Bronchial epithelial cell (primary cell): ENCODE data around the gene RHAG. TPM values are rescaled to one million over a fixed set of nuclear protein-coding genes. Genes with fewer than 3 reads are reported as not detected.
"Not testable (repeated sequence)": the region's sequence is repeated elsewhere in the genome, so short reads cannot be mapped to it uniquely, and the experiment has no call there.

Source experiments
- DNase-seq: peaks from one replicate; pipeline ENCODE4 v3.0.0-alpha.2; 2010; ENCODE audit warnings: low read depth
- FAIRE-seq: peaks from 2 replicates; lab custom pipeline; 2011; peaks lifted over from hg19 to GRCh38; lab: Jason Lieb, UNC
- H3K27me3 ChIP-seq: 2 replicates; pipeline ENCODE4 v1.5.1; 2011; ENCODE audit warnings: low read length; ENCODE audit not compliant: control insufficient read depth, insufficient read depth
- H3K36me3 ChIP-seq: 2 replicates; pipeline ENCODE4 v1.5.1; 2011; ENCODE audit warnings: low read length; ENCODE audit not compliant: control insufficient read depth, insufficient read depth
- H3K4me3 ChIP-seq: 2 replicates; pipeline ENCODE4 v1.5.1; 2011; ENCODE audit warnings: mild to moderate bottlenecking, low read depth, low read length, control low read depth
- total RNA-seq: library from RNA; depleted of rRNA; stranded (reverse); fragments of >200 nt; gene quantifications from 2 replicates; pipeline ENCODE4 v1.2.1, GENCODE V29; 2014
- TF ChIP-seq, protein P1 (sequence below): IDR thresholded peaks from 2 replicates; pipeline ENCODE4 v1.5.1; 2011; ENCODE audit warnings: mild to moderate bottlenecking, moderate library complexity, low read length, control low read depth, inconsistent platforms; ENCODE audit not compliant: insufficient read depth, severe bottlenecking

The RHAG gene
- total RNA-seq, 1 donor from 2014 or later: not detected

DNA sequence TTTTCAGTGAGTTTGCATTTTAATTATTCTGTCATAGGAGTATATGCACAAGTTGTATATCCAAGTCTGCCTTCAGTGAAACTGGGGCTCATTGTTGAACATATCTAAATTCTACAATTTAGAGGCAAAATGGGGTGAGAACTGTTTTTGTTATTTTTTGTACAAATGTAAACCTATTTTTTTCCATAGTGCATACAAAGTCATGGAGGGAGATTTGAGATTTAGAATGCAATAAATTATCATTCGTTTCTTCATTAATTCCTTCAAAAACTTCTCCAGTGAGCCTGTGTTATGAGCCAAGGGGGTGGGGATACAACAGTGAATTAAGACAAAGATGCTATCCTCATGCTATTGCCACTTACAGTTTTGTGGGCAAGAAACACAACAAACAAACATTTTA lies 29.8 kb upstream of the RHAG start:
- TF ChIP-seq, protein P1, sequence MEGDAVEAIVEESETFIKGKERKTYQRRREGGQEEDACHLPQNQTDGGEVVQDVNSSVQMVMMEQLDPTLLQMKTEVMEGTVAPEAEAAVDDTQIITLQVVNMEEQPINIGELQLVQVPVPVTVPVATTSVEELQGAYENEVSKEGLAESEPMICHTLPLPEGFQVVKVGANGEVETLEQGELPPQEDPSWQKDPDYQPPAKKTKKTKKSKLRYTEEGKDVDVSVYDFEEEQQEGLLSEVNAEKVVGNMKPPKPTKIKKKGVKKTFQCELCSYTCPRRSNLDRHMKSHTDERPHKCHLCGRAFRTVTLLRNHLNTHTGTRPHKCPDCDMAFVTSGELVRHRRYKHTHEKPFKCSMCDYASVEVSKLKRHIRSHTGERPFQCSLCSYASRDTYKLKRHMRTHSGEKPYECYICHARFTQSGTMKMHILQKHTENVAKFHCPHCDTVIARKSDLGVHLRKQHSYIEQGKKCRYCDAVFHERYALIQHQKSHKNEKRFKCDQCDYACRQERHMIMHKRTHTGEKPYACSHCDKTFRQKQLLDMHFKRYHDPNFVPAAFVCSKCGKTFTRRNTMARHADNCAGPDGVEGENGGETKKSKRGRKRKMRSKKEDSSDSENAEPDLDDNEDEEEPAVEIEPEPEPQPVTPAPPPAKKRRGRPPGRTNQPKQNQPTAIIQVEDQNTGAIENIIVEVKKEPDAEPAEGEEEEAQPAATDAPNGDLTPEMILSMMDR: no peak
- Histone ChIP-seq H3K27me3 (no peaks in the 10 kb centered on the region), H3K4me3 (no peak overlapping the region), H3K36me3 (no peaks in the 10 kb centered on the region)
- DNase-seq: no peak
- FAIRE-seq: no peak

DNA sequence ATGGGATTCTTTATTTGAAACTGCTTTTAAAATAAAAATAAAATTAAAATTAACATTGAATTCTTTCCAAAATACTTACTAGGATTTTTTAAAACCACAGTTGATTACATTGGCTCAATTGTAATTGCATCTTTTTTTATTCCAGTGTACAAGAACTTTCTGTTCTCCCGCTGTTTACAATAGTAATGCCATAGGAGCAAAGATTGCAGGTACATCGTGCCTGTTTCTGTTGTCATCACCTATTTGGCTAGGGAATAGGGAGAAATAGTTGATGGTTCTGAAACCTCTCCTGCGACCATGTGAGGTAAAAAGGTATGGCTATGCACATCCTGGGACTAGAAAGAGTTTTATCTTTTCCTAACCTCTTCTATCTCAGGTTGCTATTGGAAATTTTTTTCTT lies 28.2 kb upstream of the RHAG start:
- FAIRE-seq (no peak), DNase-seq (no peak)
- TF ChIP-seq, protein P1: no peak
- Histone ChIP-seq H3K27me3 (no peaks in the 10 kb centered on the region), H3K36me3 (no peaks in the 10 kb centered on the region), H3K4me3 (no peak overlapping the region)

DNA sequence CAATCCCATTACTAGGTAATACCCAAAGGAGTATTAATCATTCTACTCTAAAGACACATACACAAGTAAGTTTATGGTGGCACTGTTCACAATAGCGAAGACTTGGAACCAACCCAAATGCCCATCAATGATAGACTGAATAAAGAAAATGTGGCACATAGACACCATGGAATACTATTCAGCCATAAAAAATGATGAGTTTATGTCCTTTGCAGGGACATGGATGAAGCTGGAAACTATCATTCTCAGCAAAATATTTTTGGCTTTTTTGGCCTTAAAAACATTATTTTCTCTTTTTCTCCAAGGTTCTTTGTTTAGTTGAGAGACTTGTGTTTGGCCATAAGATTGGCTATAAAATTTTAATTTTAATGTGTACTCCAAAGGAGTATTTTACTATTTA lies 27.4 kb upstream of the RHAG start:
- FAIRE-seq, DNase-seq, H3K27me3 ChIP-seq, H3K4me3 ChIP-seq, H3K36me3 ChIP-seq: not testable (repeated sequence)

DNA sequence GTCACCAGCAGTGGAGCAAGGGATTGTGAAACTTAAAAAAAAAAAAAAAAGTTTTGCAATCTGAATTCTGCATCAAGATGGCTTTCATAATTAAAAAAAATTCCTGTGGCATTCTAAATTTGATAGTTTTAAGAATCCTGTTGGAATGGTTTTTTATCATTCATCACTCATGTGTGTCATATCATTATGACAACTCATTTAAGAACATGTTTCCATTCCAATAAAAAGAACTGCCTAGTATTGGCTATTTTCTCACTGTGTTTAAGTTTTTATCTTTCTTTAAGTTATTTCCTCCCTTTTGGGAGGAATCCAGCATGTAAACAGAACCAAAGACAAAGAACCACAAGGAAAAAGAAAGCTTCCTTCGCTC lies 26.2 kb upstream of the RHAG start:
- Histone ChIP-seq H3K36me3 (no peaks in the 10 kb centered on the region), H3K4me3 (no peak overlapping the region), H3K27me3 (no peaks in the 10 kb centered on the region)
- FAIRE-seq: no peak
- TF ChIP-seq, protein P1: no peak
- no peak for DNase-seq

DNA sequence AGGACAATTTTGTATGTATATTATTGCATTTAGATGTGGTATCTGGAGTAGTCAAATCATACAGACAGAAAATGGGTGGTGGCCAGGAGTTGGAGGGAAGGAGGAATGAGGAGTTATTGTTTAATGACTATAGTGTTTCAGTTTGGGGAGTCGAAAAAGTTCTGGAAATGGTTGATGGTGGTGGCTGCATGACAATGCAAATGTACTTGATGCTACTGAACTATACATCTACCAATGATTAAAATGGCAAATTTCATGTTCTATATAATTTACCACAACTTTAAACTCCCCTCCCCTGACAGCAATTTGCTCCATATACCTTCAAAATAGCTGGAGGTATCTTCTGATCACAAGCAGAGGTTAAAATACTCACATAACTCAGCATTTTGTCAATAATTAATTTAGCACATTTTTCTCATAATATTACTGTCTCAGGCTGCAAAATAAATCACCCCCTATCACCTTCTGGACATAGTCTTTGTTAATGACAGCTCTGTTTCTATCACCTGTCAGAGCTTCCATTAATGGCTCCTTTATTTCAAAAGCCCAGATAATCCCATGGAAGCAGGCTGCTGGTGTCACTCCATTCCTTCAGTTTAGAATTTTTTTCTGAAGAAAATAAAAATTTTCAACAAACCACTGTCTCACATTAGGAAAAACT lies 25.7 kb upstream of the RHAG start:
- FAIRE-seq: no peak
- TF ChIP-seq, protein P1: no peak
- DNase-seq: no peak
- no peaks in the 10 kb centered on the region for H3K36me3 ChIP-seq
- H3K27me3 ChIP-seq: no peaks in the 10 kb centered on the region
- no peak overlapping the region for H3K4me3 ChIP-seq

DNA sequence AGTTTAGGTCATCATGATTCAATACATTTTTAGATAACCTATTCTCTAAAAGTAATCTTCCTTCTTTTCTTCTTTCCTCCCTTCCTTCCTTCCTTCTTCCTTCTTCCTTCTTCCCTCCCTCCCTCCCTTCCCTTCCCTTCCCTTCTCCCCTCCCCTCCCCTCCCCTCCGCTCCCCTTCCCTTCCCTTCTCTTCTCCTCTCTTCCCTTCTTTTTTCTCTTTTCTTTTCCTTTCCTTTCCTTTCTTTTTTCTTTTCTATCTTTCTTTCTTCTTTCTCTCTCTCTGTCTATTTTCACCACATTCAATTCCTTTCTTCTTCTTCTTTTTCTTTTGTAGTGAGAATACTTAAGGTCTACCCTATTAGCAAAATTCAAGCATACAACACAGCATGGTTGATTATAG lies 17.3 kb upstream of the RHAG start:
- FAIRE-seq (peak; percentile 88), DNase-seq (no peak)
- TF ChIP-seq, protein P1: no peak
- H3K27me3 ChIP-seq: no peaks in the 10 kb centered on the region
- no peak overlapping the region for H3K4me3 ChIP-seq
- H3K36me3 ChIP-seq: no peaks in the 10 kb centered on the region
